ENCODE data around the gene FXN.

The FXN gene

DNA sequence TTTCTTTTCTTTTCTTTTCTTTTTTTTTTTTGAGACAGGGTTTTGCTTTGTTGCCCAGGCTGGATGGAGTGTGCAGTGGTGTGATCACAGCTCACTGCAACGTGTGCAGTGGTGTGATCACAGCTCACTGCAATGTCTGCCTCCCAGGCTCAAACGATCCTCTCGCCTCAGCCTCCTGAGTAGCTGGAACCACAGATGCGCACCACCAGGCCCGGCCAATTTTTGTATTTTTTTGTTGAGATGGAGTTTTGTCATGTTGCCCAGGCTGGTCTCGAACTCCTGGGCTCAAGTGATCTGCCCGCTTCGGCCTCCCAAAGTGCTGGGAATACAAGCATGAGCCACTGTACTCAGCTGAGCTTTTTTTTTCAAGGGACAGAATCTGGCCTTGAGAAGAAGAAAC lies 101.8 kb downstream of the FXN start:
- Histone ChIP-seq H3K4me1 (ENCODE audit: low read length) (no peaks in the 10 kb centered on the region), H3K9ac (ENCODE audit: low read length) (no peak overlapping the region), H3K79me2 (ENCODE audit: low read length) (no peaks in the 10 kb centered on the region), H3K4me2 (ENCODE audit: low read length) (no peak overlapping the region), H3K27me3 (ENCODE audit: low read depth, low read length) (no peaks in the 10 kb centered on the region), H2AFZ (ENCODE audit: low read depth, low read length) (no peak overlapping the region), H4K20me1 (ENCODE audit: insufficient read depth, low read length) (no peaks in the 10 kb centered on the region), H3K36me3 (replicated peaks; ENCODE audit: low read depth, low read length) (no peaks in the 10 kb centered on the region), H3K4me3 (ENCODE audit: low read length) (no peak overlapping the region), H3K9me3 (ENCODE audit: insufficient read depth, low read length) (no peaks in the 10 kb centered on the region), H3K27ac (ENCODE audit: low read length) (no peak overlapping the region)
- TF ChIP-seq CTCF (IDR thresholded peaks at IDR 0.05; ENCODE audit: low read depth, low read length) (no peak), EZH2phosphoT487 (IDR thresholded peaks at IDR 0.05; ENCODE audit: low read depth) (no peak)

- no peaks in the 10 kb centered on the region for H3K27me3 ChIP-seq (ENCODE audit: low read depth, low read length)
- H3K9me3 ChIP-seq (ENCODE audit: insufficient read depth, low read length), result no peaks in the 10 kb centered on the region
- H4K20me1 ChIP-seq (ENCODE audit: insufficient read depth, low read length), result no peaks in the 10 kb centered on the region
- TF ChIP-seq EZH2phosphoT487 (IDR thresholded peaks at IDR 0.05; ENCODE audit: low read depth), result no peak
- TF ChIP-seq CTCF (IDR thresholded peaks at IDR 0.05; ENCODE audit: low read depth, low read length), result no peak
- no peak overlapping the region for H3K4me3 ChIP-seq (ENCODE audit: low read length)
- no peaks in the 10 kb centered on the region for H3K4me1 ChIP-seq (ENCODE audit: low read length)
- H3K9ac ChIP-seq (ENCODE audit: low read length), result no peak overlapping the region
- H2AFZ ChIP-seq (ENCODE audit: low read depth, low read length), result no peak overlapping the region
- H3K27ac ChIP-seq (ENCODE audit: low read length), result no peak overlapping the region
- H3K4me2 ChIP-seq (ENCODE audit: low read length), result no peak overlapping the region
- H3K79me2 ChIP-seq (ENCODE audit: low read length), result no peaks in the 10 kb centered on the region
- H3K36me3 ChIP-seq (replicated peaks; ENCODE audit: low read depth, low read length), result no peaks in the 10 kb centered on the region
Observed at GRCh38 chr9:69139596-69139995, 104.0 kb downstream of the FXN start.

DNA sequence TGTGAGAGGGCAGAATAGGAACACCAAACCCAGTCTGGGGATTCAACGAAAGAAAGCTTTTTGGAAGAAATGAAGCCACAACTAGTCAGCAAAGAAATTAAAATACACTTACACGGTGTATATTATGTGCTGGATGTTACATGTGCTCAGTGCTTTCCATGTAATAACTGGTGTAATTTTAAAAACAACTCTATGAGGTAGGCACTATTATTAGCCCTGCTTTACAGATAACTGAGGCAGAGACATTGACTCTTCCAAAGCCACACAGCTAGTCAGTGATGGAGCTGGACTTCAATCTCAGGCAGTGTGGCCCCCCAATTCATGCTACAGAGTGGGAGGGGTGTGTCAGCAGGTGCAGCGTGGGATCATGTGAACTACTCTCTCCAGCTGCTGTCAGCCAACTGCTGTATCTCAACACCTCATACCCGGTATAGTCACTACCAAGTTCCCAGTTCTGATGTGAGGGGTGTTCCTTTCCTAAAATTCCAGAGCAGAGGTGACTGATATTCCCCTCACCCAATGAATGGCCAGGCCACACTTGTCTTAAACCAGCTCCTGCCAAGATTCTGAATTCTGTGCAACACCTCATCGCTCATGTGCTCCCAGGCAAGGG lies 104.7 kb downstream of the FXN start:
- H3K27me3 ChIP-seq (ENCODE audit: low read depth, low read length), result no peaks in the 10 kb centered on the region
- H3K4me1 ChIP-seq (ENCODE audit: low read length), result no peaks in the 10 kb centered on the region
- H4K20me1 ChIP-seq (ENCODE audit: insufficient read depth, low read length), result no peaks in the 10 kb centered on the region
- TF ChIP-seq CTCF (IDR thresholded peaks at IDR 0.05; ENCODE audit: low read depth, low read length) (no peak), EZH2phosphoT487 (IDR thresholded peaks at IDR 0.05; ENCODE audit: low read depth) (no peak)
- no peak overlapping the region for H3K9ac ChIP-seq (ENCODE audit: low read length)
- no peaks in the 10 kb centered on the region for H3K79me2 ChIP-seq (ENCODE audit: low read length)
- no peaks in the 10 kb centered on the region for H3K9me3 ChIP-seq (ENCODE audit: insufficient read depth, low read length)
- H3K27ac ChIP-seq (ENCODE audit: low read length), result no peak overlapping the region
- H3K36me3 ChIP-seq (replicated peaks; ENCODE audit: low read depth, low read length), result no peaks in the 10 kb centered on the region
- no peak overlapping the region for H3K4me2 ChIP-seq (ENCODE audit: low read length)
- H3K4me3 ChIP-seq (ENCODE audit: low read length), result no peak overlapping the region
- no peak overlapping the region for H2AFZ ChIP-seq (ENCODE audit: low read depth, low read length)

DNA sequence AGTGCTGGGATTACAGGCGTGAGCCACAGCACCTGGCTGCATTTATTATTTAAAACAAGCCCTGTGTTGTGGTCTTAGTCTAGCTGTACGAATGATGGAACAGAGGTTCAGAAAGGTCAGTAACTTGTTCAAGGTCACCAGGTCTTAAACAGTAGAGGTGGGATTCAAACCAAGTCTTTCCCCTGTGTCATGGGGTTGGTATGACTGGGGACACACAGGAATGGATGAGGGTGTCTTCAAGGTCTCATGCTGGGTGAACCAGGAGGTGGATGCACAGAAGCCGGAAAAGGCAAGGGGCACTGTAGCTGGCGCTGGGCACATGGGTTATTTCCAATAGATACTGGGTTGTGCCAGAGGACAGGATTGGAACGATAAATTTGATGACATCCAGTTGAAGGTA lies 106.3 kb downstream of the FXN start:
- H2AFZ ChIP-seq (ENCODE audit: low read depth, low read length), result no peak overlapping the region
- no peak overlapping the region for H3K27ac ChIP-seq (ENCODE audit: low read length)
- no peak overlapping the region for H3K4me2 ChIP-seq (ENCODE audit: low read length)
- H4K20me1 ChIP-seq (ENCODE audit: insufficient read depth, low read length), result no peaks in the 10 kb centered on the region
- H3K36me3 ChIP-seq (replicated peaks; ENCODE audit: low read depth, low read length), result no peaks in the 10 kb centered on the region
- H3K9ac ChIP-seq (ENCODE audit: low read length), result no peak overlapping the region
- no peak for TF ChIP-seq EZH2phosphoT487 (IDR thresholded peaks at IDR 0.05; ENCODE audit: low read depth)
- no peak for TF ChIP-seq CTCF (IDR thresholded peaks at IDR 0.05; ENCODE audit: low read depth, low read length)
- no peaks in the 10 kb centered on the region for H3K9me3 ChIP-seq (ENCODE audit: insufficient read depth, low read length)
- H3K4me3 ChIP-seq (ENCODE audit: low read length), result no peak overlapping the region
- no peaks in the 10 kb centered on the region for H3K4me1 ChIP-seq (ENCODE audit: low read length)
- no peaks in the 10 kb centered on the region for H3K27me3 ChIP-seq (ENCODE audit: low read depth, low read length)
- no peaks in the 10 kb centered on the region for H3K79me2 ChIP-seq (ENCODE audit: low read length)
